Mucosa of descending colon (tissue), 3 donors: ENCODE measurements around the gene SPOCK1. TPM values are rescaled to one million over a fixed set of nuclear protein-coding genes. Genes with fewer than 3 reads are reported as not detected.
A peak's percentile ranks its signal among the peaks of the same experiment; 100 is the strongest.

Experiments
- ATAC-seq: fragments of 200-7000 bp; cut with Tn5 transposase; one replicate; pipeline ENCODE4 v1.9.1; 2020; ENCODE audit warnings: mild to moderate bottlenecking, moderate library complexity
- DNase-seq, 3 donors: peaks; one replicate each; pipeline ENCODE4 v3.0.0-alpha.2; 2020
- H3K36me3 ChIP-seq: fragments of 200-600 bp; one replicate; pipeline ENCODE4 v1.8.0; 2021; ENCODE audit warnings: low read depth, mild to moderate bottlenecking
- H3K4me1 ChIP-seq: fragments of 200-600 bp; one replicate; pipeline ENCODE4 v1.8.0; 2021; ENCODE audit warnings: low read depth, mild to moderate bottlenecking
- H3K4me3 ChIP-seq: fragments of 200-600 bp; one replicate; pipeline ENCODE4 v1.8.0; 2021; ENCODE audit warnings: mild to moderate bottlenecking
- H3K9me3 ChIP-seq: fragments of 200-600 bp; one replicate; pipeline ENCODE4 v1.8.0; 2021; ENCODE audit warnings: mild to moderate bottlenecking
- intact Hi-C, 2 donors: fragments of 100-400 bp; cut with DNase I in 1 of 2; cut with micrococcal nuclease in 1 of 2; formaldehyde crosslinking; loops; one replicate each; pipeline versions ENCODE4 v1.11.0 to v1.11.1; 2022; cut with DNase I, micrococcal nuclease
- total RNA-seq, 3 donors: library from RNA; stranded (reverse); fragmentation: NEBNext Ultra II Directional in 2 of 3; extraction: Animal tissue kit (Norgen Biotek cat#: 25700) in 2 of 3; gene quantifications; one replicate each; pipeline versions ENCODE4 v1.2.1 to v1.2.4, GENCODE V29; 2021 to 2023
- TF ChIP-seq, protein P1 (sequence below): fragments of 200-600 bp; IDR thresholded peaks from one replicate; pipeline ENCODE4 v1.8.0; 2022; ENCODE audit warnings: antibody characterized with exemption, mild to moderate bottlenecking
- donor health status: DM: no; HTN: no; CAD: no; lungs with moderate emphysema.
- donor health status: DM: no; HTN: no; CAD: no.
- donor health status: DM: no; HTN: yes; CAD: no.

The SPOCK1 gene
- total RNA-seq, 3 donors from 2014 or later = 1.8 to 55.5 (median 7.9) TPM

DNA sequence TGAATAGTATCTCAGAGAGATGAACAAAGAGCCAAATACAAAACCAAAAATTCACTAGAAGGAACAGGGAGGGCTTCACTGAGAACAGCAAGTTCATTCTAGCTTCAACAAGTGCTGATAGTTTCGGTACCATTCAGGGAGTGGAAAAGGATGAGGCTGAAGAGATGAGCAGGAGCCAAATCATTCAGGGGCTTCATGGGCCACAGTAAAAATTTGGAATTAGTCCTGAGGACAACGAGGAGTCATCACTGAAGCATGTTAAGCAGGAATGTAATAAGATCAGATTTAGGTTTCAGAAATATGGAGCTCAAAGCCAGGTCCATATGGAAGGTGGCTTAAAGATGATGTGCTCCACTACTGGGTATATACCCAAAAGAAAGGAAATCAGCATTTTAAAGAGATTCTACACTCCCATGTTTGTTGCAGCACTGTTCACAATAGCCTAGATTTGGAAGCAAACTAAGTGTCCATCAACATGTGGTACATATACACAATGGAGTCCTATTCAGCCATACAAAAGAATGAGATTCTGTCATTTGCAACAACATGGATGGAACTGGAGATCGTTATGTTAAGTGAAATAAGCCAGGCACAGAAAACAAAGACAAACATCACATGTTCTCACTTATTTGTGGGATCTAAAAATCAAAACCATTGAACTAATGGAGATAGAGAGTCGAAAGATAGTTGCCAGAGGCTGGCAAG, 36.2 kb downstream of the SPOCK1 start:
- Histone ChIP-seq H3K36me3 (no peaks in the 10 kb centered on the region), H3K4me1 (no peaks in the 10 kb centered on the region), H3K9me3 (no peaks in the 10 kb centered on the region), H3K4me3 (no peak overlapping the region)
- TF ChIP-seq, protein P1, sequence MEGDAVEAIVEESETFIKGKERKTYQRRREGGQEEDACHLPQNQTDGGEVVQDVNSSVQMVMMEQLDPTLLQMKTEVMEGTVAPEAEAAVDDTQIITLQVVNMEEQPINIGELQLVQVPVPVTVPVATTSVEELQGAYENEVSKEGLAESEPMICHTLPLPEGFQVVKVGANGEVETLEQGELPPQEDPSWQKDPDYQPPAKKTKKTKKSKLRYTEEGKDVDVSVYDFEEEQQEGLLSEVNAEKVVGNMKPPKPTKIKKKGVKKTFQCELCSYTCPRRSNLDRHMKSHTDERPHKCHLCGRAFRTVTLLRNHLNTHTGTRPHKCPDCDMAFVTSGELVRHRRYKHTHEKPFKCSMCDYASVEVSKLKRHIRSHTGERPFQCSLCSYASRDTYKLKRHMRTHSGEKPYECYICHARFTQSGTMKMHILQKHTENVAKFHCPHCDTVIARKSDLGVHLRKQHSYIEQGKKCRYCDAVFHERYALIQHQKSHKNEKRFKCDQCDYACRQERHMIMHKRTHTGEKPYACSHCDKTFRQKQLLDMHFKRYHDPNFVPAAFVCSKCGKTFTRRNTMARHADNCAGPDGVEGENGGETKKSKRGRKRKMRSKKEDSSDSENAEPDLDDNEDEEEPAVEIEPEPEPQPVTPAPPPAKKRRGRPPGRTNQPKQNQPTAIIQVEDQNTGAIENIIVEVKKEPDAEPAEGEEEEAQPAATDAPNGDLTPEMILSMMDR = no peak
- intact Hi-C loops = no loop called here
- no peak for ATAC-seq
- DNase-seq = no peak

DNA sequence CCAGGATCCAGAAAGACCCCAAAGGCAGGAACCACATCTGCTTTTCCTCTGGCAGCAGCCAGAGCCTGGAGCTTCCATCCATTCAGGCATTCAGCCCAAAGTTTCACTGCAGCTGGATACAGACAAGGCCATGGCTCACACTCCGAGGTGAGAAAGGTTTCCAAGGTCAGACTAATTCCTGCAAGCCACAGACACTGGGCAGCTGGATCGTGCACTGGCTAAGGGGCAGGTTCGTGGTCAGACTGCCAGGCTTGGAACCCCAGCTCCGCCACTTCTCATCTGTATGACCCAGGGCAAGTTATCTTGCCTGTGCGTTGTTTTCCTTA, 36.9 kb downstream of the SPOCK1 start:
- TF ChIP-seq, protein P1 = no peak
- Histone ChIP-seq H3K4me1 (no peaks in the 10 kb centered on the region), H3K9me3 (no peaks in the 10 kb centered on the region), H3K4me3 (no peak overlapping the region), H3K36me3 (no peaks in the 10 kb centered on the region)
- no peak for ATAC-seq
- no peak for DNase-seq
- intact Hi-C loops = no loop called here

DNA sequence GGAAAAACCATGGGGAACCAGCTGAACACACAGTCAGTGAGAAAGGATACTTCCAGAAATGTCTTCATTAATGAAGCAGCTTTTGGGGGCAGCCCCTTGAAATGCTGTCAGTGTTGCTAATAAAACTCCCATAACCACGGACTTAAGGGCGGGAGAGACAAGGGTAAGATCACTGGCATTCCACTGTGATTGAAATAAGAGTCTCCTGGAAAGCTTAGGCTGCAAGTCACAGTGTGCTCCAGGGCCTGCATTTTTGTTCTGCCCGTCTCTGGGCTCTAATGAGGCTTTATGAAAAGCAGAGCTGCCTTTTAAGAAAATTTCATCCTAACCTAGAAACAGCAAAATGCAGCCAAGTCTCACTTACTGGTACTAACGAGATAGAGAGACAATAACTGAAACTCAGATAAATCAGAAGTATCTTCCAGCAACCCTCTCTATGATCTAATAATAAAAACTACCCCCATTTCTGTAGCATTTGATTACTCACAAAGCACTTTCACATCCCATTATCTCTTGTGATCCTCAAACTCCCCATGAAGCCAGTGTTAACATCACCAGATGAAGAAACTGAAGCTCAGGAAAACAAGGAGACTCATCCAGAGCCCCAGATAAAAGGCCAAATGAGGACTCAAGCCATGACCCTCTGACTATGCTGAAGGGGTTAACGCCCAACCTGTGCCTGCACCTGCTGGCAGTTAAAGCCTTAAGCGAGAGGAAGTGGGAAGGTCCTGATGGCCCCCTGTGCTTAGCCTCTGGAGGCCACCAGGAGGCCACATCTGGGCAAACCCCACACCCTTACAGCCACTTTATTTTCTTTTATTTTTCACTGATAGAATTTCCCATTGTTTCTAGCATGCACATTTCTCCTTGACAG, 37.5 kb downstream of the SPOCK1 start:
- TF ChIP-seq, protein P1 = no peak
- intact Hi-C loops = no loop called here
- Histone ChIP-seq H3K9me3 (no peaks in the 10 kb centered on the region), H3K4me3 (no peak overlapping the region), H3K36me3 (no peaks in the 10 kb centered on the region), H3K4me1 (no peaks in the 10 kb centered on the region)
- no peak for ATAC-seq
- DNase-seq = no peak

DNA sequence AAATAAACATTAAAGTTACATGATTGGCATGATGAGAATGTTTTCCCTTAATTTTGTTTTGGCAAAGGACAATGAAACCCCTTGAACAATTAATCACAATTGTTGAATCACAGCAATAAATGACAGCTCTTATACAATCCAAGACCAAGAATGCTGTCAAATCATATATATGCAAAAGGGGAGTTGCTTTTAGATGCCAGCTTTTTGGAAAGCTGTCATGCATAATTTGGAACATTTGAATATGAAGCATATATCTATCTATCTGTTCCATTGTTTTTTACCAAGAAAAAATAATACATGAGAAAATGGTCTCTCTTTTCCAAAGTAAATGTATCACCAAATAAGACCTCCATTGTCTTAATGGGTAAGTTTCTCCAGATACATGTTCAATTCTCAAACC, 44.5 kb downstream of the SPOCK1 start:
- DNase-seq (no peak), ATAC-seq (no peak)
- Histone ChIP-seq H3K36me3 (no peaks in the 10 kb centered on the region), H3K9me3 (no peaks in the 10 kb centered on the region), H3K4me1 (no peaks in the 10 kb centered on the region), H3K4me3 (no peak overlapping the region)
- intact Hi-C loops = no loop called here
- TF ChIP-seq, protein P1 = no peak

DNA sequence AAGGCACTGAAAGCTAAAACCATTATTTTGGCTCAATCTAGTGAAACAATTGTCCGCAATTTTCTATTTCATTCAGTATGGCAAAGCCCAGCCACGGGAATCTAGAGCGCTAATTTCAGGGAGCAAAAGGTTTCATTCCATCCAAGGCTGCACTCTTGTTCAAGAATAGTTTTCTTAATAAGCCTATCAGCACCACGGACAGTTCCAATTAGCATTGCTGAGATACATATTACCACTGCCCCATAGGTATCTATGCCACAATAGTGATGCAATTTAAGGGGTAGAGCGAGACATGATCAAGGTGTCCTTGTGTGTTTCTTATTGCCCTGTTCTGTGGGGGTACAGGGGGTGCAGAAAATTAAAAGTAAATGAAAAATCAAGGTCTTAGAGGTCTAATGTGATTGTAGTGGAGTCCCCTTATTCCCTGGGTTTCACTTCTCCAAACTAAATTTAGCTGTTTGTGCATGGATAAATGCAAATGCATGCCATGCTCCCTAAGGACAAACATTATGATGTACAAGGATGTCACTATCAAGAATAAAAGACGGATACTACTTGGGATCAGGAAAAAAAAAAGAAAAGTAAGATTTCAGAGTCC, 45.5 kb downstream of the SPOCK1 start:
- Histone ChIP-seq H3K36me3 (no peaks in the 10 kb centered on the region), H3K4me3 (no peak overlapping the region), H3K9me3 (no peaks in the 10 kb centered on the region), H3K4me1 (no peaks in the 10 kb centered on the region)
- ATAC-seq = no peak
- DNase-seq = peak in 1 of 3 donors; percentile 24
- TF ChIP-seq, protein P1 = no peak
- intact Hi-C loops = no loop called here
